GM12892 (cell line): ENCODE results near the gene ADM5.
A peak's percentile ranks its signal among the peaks of the same experiment; 100 is the strongest.

Experiments used
- DNase-seq: peaks from one replicate; pipeline ENCODE4 v3.0.0; 2011; ENCODE audit not compliant: insufficient read length
- FAIRE-seq: peaks from 2 replicates; lab custom pipeline; 2011; peaks lifted over from hg19 to GRCh38; lab: Jason Lieb, UNC
- POLR2A ChIP-seq: IDR thresholded peaks from 2 replicates; pipeline ENCODE4 v1.6.1; 2011; ENCODE audit warnings: low read depth, low read length, control low read depth
- POLR2AphosphoS5 ChIP-seq: IDR thresholded peaks from 2 replicates; pipeline ENCODE4 v1.6.1; 2011; ENCODE audit warnings: low read depth, low read length, control low read depth
- TAF1 ChIP-seq: IDR thresholded peaks from 2 replicates; pipeline ENCODE4 v1.6.1; 2011; ENCODE audit warnings: low read depth, mild to moderate bottlenecking, control low read depth, low read length, borderline replicate concordance

The ADM5 gene

DNA sequence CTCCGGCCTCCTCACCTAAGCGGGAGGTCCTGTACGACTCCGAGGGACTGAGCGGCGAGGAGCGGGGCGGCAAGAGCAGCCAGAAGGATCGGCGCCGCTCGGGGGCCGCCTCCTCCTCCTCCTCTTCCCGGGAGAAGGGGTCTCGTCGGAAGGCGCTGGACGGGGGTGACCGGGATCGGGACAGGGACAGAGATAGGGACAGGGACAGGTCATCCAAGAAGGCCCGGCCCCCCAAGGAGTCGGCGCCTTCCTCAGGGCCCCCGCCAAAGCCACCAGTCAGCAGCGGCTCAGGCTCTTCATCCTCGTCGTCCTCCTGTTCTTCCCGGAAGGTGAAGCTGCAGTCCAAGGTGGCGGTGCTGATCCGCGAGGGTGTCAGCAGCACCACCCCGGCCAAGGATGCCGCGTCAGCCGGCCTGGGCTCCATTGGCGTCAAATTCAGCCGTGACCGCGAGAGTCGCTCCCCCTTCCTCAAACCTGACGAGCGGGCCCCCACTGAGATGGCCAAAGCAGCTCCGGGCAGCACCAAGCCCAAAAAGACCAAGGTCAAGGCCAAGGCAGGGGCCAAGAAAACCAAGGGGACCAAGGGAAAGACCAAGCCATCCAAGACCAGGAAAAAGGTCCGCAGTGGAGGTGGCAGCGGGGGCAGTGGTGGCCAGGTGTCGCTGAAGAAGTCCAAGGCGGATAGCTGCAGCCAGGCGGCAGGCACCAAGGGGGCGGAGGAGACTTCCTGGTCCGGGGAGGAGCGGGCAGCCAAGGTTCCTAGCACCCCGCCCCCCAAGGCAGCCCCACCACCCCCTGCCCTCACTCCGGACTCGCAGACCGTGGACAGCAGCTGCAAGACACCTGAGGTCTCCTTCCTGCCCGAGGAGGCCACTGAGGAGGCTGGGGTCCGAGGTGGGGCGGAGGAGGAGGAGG lies 36.6 kb upstream of the ADM5 start:
- no peak for DNase-seq
- FAIRE-seq, result no peak
- TF ChIP-seq POLR2AphosphoS5, result no peak
- no peak for TF ChIP-seq POLR2A
- TF ChIP-seq TAF1, result no peak

DNA sequence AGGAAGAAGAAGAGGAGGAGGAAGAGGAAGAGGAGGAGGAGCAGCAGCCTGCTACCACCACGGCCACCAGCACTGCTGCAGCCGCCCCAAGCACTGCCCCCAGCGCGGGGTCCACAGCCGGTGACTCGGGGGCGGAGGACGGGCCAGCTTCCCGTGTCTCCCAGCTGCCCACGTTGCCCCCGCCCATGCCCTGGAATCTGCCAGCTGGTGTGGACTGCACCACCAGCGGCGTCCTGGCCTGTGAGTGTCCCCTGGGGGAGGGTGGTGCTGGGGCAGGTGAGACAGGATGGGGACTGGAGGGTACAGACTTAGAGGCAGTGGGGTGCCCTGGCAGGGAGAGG lies 36.0 kb upstream of the ADM5 start:
- DNase-seq, result no peak
- no peak for FAIRE-seq
- TF ChIP-seq TAF1 (no peak), POLR2AphosphoS5 (no peak), POLR2A (no peak)

DNA sequence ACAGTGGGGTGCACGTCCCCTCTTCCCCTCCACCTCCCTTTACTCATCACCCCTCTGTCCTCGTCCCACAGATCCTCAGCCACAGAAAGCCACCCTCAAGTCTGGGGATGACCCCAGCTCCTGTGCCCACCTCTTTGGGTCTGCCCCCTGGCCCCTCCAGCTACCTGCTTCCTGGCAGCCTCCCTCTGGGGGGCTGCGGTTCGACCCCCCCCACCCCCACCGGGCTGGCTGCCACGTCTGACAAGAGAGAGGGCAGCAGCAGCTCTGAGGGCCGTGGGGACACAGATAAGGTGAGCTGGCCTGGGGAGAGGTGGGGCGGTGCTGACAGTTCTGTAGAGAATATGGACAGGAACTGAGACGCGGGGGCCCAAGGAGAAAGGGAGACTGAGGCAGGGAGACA lies 34.8 kb upstream of the ADM5 start:
- TF ChIP-seq TAF1 (no peak), POLR2AphosphoS5 (no peak), POLR2A (no peak)
- no peak for FAIRE-seq
- DNase-seq, result no peak

DNA sequence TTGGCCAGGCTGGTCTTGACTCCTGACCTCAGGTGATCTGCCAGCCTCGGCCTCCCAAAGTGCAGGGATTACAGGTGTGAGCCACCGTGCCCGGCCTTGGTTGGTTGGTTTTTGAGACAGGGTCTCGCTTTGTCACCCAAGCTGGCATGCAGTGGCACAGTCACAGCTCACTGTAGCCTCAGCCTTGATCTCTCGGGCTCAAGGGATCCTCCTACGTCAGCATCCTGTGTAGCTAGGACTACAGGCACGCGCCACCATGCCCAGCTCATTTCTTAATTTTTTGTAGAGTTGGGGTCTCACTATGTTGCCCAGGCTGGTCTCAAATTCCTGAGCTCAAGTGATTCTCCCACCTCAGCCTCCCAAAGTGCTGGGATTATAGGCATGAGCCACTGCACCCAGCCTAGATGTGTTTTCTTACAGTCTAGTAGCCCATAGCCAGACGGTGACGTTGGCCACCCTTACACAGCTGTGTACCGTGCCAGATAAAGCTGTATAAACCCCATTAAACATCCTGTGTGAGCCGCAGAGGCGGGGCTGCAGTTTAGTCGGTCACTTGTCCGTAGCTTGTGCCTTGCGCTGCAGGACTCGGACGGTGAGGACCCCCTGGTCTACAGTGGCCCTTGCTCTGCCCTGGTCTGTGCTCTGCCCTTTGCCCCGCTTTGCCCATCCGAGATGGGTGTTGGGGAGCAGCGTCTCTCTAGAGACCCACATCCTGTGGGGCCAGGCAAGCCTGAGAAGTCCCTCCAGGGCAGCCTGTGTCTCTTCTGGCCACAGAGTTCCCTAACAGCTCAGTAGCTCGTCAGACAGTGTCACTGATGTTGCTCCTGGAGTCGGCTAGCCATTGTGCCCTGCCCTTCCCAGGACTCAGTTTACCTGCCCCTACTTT lies 33.6 kb upstream of the ADM5 start:
- DNase-seq (no peak), FAIRE-seq (no peak)
- TF ChIP-seq TAF1, result no peak
- TF ChIP-seq POLR2AphosphoS5, result no peak
- TF ChIP-seq POLR2A, result no peak

DNA sequence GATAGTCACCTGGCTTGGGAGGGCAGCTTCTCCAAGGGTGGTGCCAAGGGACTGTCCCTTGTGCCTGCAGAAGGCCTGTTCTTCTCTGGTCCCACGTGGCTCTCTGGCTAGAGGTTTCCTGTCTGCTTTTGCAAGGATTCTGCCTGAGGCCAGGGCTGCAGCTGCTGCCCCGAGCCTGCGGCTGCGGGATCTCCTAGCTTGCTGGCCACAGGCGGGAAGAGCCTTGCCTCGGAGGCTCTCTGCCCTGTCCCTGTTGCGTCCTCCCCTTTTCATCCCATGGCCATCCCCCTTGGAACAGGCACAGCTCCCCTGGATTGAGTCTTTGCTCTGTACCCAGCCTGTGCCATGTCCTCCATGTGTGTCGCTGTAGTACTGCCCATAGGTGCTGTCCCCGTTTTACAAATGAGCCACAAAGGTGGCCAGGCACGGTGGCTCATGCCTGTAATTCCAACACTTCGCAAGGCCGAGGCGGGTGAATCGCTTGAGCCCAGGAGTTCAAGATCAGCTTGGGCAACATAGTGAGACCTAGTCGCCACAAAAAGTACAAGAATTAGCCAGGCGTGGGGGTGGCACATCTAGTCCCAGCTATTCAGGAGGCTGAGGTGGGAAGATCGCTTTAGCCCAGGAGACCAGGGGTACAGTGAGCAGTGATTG lies 32.8 kb upstream of the ADM5 start:
- TF ChIP-seq TAF1 (no peak), POLR2A (no peak), POLR2AphosphoS5 (no peak)

DNA sequence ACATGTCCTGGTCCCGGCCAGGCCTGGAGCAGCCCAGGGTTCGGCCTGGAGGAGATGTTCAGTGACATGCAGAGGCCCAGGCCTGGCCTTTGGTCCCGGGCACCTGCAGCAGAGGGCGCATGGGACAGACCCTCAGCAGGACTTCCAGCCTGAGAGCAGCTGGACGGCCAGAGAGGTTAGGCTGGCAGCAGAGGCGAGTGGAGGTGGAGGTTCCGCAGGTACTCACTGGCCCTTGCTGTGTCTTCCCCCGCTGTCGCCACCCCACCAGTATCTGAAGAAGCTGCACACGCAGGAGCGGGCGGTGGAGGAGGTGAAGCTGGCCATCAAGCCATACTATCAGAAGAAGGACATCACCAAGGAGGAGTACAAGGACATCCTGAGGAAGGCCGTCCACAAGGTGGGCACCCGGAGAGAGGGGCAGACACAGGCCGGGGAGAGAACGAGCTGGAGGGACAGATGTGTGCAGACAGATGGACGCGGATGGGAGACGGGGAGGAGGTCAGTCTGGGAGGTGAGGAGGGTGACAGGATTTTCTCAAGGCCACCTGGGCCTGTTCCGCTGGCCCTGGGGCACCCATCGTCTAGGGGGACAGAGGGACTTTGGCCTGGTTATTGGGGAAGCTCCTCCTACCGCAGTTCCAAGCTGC lies 31.8 kb upstream of the ADM5 start:
- DNase-seq (no peak), FAIRE-seq (no peak)
- no peak for TF ChIP-seq TAF1
- no peak for TF ChIP-seq POLR2A
- no peak for TF ChIP-seq POLR2AphosphoS5

More for the DNA sequence above, 32.8 kb upstream of the ADM5 start:
- no peak for FAIRE-seq
- no peak for DNase-seq

DNA sequence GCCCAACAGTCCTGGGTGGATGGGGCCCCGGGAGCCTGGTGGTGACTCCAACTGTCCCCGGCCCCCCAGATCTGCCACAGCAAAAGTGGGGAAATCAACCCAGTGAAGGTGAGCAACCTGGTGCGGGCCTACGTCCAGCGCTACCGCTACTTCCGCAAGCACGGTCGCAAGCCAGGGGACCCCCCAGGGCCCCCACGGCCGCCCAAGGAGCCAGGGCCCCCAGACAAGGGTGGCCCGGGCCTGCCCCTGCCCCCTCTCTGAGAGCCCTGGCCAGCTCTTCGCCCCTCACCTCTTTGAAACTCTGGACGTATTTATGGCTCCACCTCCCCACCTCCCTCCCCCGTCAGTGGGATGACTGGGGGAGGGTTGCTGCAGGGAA lies 31.3 kb upstream of the ADM5 start:
- TF ChIP-seq TAF1 (no peak), POLR2A (no peak), POLR2AphosphoS5 (no peak)
- no peak for FAIRE-seq
- no peak for DNase-seq

DNA sequence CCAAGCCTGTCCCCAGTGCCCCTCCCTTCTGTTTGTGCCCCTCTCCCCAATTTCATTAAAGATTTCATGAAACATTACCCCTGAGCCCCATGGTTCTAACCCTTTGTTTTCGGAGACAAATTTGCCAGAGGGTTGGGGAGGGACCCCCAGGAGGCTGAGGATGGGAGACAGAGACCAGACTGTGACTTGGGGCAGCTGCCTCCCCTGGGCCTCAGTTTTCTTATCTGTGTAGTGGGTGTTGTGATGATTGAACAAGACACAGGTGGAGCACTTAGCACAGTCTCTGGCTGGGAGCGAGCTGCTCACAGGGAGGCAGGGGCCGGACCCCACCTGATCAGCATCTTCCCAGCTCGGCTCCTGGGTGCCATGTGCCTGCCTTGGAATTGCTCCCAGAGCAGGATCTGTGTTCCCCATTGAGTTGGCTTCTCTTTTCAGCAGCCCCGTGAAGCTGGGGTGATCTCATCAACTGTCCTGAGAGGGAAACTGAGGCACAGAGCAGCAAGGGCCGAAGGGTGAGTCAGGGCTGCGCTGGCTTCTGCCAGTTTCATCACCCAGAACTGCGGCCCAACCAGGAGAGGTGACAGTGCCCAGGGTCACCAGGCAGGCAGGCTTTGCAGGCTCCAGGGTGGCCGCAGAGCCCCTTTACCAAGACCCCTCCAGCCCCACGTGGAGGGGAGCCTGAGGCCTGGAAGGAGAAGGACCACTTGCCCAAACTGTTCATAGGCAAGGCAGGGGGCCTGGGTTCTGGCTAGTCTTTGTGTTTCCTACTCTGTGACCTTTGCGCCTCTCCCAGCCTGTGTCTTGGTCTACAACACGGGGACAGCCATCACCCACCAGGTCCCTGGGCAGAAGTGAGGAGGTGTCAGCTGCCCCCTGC lies 30.6 kb upstream of the ADM5 start:
- TF ChIP-seq POLR2A (peak; percentile 13; the same call in 1 of the 2 replicates), TAF1 (no peak)
- no peak for DNase-seq
- no peak for FAIRE-seq

DNA sequence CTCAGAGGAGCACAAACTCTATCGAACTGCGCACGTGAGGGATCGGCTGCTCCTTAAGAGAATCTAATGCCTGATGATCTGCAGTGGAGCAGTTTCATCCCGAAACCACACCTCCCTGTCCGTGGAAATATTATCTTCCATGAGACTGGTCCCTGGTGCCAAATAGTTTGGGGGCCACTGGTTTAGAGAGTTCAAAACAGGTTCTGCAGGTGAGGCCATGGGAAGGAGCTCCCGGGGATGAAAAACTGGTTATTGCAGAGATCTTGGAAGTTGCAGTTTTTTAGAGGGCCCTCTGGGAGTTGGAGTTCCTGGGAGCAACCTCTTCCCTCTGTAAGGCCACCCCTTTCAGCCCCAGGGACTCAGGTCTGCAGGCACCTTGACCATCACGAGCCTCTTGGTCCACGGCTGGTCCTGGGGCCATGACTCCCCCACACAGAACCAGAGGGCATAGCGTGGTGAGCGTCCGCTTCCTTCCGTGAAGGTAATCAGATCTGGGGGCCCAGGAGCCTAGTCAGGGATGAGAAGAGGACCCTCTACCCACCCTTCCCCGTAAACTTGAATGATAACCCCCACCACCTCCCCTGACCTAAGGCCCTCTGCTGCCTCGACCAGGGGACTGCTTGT lies 28.9 kb upstream of the ADM5 start:
- no peak for FAIRE-seq
- no peak for TF ChIP-seq TAF1
- no peak for TF ChIP-seq POLR2AphosphoS5
- no peak for TF ChIP-seq POLR2A
- DNase-seq, result no peak
